ENCODE results near the gene SERTAD2.

DNA sequence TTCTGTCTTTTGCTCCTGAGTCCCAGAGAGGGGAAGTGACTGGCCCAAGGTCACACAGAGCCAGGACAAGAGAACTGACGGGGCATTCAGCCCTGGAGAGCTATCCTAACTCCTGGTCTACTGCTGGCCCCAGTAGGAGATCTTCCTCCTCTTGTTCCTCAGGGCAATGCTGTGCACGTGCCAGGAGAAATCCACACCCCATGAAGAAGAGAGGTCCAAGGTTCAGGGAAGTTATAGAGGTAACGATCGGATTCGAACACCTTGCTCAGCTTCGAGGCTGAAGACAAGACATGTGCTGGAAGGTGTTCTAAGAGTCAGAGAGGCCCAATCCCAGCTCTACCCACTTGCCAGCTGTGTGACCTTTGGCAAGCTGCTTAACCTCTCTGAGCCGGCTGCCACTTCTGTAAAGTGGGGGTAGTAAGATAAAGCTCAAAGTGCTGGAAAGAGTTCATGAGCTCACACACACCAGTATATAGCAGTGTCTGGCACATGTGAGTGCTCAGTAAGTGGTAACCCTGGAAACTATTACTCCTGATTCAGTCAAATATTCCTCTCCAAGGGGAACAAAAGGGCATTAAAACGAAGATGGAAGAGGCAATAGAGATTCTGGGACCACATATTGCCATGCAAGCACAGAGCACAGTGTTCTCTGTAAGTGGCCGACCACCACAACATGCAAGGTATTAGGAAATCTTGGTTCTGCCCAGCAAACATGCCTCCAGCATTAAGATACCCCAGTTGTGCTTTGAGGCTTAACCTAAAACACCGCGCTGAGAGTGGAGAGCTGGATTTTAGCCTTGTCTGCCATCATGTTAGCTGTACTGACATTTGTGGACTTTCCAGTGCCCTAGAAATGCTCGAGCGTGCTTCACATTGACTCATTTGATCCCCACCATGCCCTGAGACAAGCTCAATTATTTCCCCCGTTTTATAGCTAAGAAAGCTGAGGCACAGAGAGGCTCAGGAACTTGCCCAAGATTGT lies 25.6 kb downstream of the SERTAD2 start:
- TF ChIP-seq, protein P1, sequence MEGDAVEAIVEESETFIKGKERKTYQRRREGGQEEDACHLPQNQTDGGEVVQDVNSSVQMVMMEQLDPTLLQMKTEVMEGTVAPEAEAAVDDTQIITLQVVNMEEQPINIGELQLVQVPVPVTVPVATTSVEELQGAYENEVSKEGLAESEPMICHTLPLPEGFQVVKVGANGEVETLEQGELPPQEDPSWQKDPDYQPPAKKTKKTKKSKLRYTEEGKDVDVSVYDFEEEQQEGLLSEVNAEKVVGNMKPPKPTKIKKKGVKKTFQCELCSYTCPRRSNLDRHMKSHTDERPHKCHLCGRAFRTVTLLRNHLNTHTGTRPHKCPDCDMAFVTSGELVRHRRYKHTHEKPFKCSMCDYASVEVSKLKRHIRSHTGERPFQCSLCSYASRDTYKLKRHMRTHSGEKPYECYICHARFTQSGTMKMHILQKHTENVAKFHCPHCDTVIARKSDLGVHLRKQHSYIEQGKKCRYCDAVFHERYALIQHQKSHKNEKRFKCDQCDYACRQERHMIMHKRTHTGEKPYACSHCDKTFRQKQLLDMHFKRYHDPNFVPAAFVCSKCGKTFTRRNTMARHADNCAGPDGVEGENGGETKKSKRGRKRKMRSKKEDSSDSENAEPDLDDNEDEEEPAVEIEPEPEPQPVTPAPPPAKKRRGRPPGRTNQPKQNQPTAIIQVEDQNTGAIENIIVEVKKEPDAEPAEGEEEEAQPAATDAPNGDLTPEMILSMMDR (IDR thresholded peaks at IDR 0.05), result no peak
- no peak for TF ChIP-seq POLR2A (IDR thresholded peaks at IDR 0.05)
